Epithelial cell of proximal tubule (primary cell): ENCODE results near the gene PRDX2. TPM values are rescaled to one million over a fixed set of nuclear protein-coding genes. Genes with fewer than 3 reads are reported as not detected.

ENCODE experiments used
- DNase-seq: peaks from one replicate; pipeline ENCODE4 v3.0.0-alpha.2; 2011; ENCODE audit warnings: low read depth
- H3K4me3 ChIP-seq: 2 replicates; pipeline ENCODE4 v1.5.1; 2011; ENCODE audit warnings: low read depth, mild to moderate bottlenecking, low read length
- total RNA-seq: library from RNA; depleted of rRNA; stranded (reverse); fragments of >200 nt; gene quantifications from 2 replicates; pipeline ENCODE4 v1.2.3, GENCODE V29; 2015
- TF ChIP-seq, protein P1 (sequence below): conservative IDR thresholded peaks from 2 replicates; pipeline ENCODE4 v1.5.1; 2012; ENCODE audit warnings: low read depth, mild to moderate bottlenecking, low read length

Gene PRDX2
- total RNA-seq, 1 donor from 2014 or later: 571 TPM

GRCh38 chr19:12786952-12787351 is 14.6 kb downstream of the PRDX2 start:
- no peak for DNase-seq
- TF ChIP-seq, protein P1, sequence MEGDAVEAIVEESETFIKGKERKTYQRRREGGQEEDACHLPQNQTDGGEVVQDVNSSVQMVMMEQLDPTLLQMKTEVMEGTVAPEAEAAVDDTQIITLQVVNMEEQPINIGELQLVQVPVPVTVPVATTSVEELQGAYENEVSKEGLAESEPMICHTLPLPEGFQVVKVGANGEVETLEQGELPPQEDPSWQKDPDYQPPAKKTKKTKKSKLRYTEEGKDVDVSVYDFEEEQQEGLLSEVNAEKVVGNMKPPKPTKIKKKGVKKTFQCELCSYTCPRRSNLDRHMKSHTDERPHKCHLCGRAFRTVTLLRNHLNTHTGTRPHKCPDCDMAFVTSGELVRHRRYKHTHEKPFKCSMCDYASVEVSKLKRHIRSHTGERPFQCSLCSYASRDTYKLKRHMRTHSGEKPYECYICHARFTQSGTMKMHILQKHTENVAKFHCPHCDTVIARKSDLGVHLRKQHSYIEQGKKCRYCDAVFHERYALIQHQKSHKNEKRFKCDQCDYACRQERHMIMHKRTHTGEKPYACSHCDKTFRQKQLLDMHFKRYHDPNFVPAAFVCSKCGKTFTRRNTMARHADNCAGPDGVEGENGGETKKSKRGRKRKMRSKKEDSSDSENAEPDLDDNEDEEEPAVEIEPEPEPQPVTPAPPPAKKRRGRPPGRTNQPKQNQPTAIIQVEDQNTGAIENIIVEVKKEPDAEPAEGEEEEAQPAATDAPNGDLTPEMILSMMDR: no peak
- no peak overlapping the region for H3K4me3 ChIP-seq

GRCh38 chr19:12786141-12786870 is 15.3 kb downstream of the PRDX2 start:
- no peak overlapping the region for H3K4me3 ChIP-seq
- TF ChIP-seq, protein P1: no peak
- DNase-seq: no peak

GRCh38 chr19:12785431-12786031 is 16.1 kb downstream of the PRDX2 start:
- no peak for DNase-seq
- no peak overlapping the region for H3K4me3 ChIP-seq
- TF ChIP-seq, protein P1: no peak

DNA sequence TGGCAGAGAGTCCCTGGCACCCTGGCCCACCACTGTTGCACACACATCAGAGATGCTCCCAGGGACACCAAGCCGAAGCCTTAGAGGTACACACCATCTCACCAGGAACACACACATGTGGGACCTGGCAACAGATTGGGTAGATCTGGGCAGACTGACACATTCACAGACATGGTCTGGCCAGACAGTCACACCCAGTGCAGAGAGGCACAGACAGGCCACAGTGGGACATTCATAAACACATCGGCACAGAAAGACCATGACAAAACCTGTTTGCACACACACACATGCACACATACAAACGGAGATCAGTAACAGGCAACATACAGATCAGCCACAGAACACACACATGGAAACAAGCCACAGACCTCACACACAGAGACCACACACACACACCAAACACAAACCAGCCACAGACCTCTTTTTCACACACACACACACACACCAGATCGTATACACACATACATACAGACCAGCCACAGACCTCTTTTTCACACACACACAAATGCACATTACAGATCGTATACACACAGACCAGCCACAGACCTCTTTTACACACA is 16.6 kb downstream of the PRDX2 start:
- H3K4me3 ChIP-seq: no peak overlapping the region
- TF ChIP-seq, protein P1: no peak
- DNase-seq: no peak

DNA sequence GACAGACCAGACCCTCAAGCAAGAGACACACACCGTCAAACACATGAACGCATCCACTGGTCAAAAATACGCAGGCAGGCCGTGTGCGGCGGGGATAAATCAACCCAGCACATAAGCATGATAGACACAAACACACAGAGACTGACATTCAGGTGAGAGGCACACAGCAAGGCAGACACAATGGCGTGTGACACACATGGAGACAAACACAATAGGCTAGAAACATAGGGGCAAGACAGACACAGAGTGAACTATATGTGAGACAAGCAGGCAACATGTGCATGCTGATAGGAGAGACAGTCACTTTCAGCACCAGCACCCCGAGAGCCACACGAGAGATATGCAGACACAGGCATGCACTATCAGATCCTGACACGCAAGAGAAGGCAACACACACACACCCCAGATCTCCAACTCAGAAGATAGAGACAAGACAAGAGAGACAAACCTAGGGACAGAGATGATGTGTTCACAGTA is 17.2 kb downstream of the PRDX2 start:
- no peak for DNase-seq

GRCh38 chr19:12783849-12784393 is 17.7 kb downstream of the PRDX2 start:
- no peak for DNase-seq
- no peak overlapping the region for H3K4me3 ChIP-seq

More for the DNA sequence above, 17.2 kb downstream of the PRDX2 start:
- H3K4me3 ChIP-seq: no peak overlapping the region
- TF ChIP-seq, protein P1: no peak

More at GRCh38 chr19:12783849-12784393, 17.7 kb downstream of the PRDX2 start:
- TF ChIP-seq, protein P1: no peak
